DMS153 (cell line): ENCODE measurements around the gene ABLIM3.

ENCODE experiments used
- DNase-seq: peaks from one replicate; lab custom pipeline; 2025; lab: John Stamatoyannopoulos, UW

The ABLIM3 gene

DNA sequence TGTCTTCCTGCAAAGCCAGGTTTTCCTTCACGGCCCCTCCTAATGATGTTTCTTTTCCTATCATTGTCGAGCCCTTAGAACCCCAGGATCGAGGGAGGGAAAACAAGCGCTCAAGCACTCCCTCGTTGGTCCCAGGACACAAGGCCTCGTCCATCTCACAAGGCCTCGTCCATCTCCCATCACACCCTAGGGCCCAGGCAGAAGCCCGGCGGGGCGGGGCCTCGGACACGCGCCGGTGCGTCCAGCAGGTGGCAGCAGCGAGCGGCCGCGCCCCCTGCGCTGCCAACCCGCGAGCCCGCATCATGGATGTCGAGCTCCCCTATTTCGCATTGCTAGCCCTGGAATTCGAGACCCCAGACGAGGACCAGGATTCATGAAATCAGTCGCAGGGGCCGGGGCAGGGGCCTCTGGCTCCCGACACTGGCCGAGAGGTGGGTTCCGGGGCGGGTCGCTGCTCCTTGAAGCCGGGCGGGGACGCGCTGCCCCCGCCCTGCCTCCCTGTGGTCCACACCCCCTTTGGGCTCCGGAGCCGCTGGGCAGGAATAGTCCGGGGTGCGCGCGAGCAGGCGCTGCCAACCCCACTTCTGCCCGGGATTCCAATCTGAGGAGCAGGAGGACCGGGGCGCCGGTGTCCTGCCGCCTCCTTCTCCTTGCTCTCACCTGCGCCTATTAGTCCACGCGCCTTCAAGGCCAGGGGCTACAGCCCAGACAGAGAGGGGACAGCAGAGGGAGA, at the start of gene ABLIM3:
TSS of gene ABLIM3 (plus strand) at position 270 of the 733 bp plus-strand sequence. CDS start 603 bp downstream, outside the sequence.
- no peak for DNase-seq

DNA sequence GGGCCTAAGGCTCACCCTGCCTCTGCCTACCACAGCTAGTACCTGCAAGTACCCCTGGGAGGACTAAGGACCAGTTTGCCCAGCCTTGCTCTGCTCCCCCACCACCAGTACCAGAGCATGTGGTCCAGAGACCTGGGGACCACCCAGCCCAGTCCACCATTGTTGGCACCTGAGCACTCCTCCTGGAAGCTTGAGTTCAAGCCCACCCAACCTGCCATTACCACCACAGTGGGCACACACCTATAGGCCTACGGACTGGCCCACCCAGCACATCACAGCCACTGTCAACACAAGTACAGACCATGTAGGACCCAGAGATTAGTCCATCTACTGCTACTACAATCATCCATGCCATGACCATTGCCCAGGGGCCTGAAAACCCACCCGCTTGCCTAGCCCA, 47.7 kb upstream of the ABLIM3 start:
- no peak for DNase-seq

DNA sequence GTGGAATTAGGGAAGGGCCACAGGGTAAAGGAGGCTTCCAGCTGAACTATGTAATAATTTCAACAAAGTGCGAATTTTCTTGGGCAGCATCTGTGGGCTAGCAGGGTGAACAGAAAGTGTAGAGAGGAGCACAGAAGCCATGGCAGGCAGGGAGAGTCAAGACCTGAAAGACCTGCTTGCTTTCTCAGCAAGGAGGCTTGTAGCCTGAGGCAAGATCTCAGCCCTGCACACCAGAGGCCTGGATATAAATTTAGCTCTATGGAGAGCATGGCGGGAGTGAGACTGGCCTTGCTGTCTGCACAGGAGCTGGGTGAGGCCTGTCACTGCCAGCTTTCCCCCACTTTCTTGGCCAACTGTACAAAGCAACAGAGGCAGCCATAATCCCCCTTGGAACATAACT, 46.3 kb upstream of the ABLIM3 start:
- DNase-seq = no peak

DNA sequence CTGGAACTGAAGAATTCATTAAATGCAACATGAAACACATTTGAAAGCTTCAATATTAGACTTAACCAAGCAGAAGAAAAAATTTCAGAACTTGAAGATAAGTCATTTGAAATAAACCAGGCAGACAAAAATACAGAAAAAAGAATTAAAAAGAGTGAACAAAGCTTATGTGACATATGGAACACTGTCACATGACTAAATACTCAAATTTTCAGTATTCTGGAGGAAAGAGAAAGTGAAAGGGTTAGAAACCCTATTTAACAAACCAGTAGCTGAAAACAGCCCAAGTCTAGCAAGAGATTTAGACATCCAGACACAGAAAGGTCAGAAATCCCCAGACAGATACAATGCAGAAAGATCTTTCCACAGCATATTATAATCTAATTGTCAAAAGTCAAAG, 41.4 kb upstream of the ABLIM3 start:
- DNase-seq = no peak

- DNase-seq = no peak
Measured at GRCh38 chr5:149100331-149100730, 41.0 kb upstream of the ABLIM3 start.

- no peak for DNase-seq
Measured at GRCh38 chr5:149108651-149109280, 32.5 kb upstream of the ABLIM3 start.

DNA sequence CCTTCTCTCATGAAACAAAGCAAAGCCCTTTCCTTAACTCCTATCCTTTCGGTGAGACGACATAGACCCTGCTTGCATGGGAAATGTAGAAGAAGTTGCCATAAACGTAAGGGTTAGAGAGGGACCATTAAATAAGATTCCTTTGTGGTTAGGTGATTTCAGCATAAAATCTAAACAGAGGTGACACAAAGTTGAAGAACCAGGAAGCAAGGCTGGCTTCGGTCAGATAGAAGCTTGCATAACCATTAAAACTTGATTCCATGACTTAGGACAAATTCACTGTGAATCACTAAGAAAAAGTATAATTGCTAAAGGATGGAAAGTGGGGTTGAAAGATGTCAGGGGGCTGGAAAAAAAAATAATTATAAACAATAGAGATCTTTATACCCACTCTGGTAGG, 30.9 kb upstream of the ABLIM3 start:
- no peak for DNase-seq

DNA sequence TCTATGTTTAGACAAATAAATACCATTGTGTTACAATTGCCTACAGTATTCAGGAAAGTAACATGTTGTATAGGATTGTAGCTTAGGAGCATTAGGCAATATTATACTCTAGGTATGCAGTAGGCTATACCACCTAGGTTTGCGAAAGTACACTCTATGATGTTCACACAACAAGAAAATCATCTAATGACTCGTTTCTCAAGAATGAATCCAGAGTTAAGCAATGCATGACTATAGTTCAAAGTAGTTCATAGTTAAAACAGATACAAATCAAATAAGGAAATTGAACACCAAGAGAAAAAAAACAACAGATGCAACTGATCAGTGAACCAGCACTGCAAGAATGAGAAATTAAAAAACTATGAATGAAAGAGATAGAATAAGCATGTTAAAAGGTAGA, 27.6 kb upstream of the ABLIM3 start:
- no peak for DNase-seq

GRCh38 chr5:149114403-149115312, 26.6 kb upstream of the ABLIM3 start:
- peak; percentile 12 for DNase-seq

- no peak for DNase-seq
Measured at GRCh38 chr5:149117970-149118369, 23.3 kb upstream of the ABLIM3 start.

- DNase-seq = no peak
Measured at GRCh38 chr5:149118463-149118862, 22.8 kb upstream of the ABLIM3 start.

DNA sequence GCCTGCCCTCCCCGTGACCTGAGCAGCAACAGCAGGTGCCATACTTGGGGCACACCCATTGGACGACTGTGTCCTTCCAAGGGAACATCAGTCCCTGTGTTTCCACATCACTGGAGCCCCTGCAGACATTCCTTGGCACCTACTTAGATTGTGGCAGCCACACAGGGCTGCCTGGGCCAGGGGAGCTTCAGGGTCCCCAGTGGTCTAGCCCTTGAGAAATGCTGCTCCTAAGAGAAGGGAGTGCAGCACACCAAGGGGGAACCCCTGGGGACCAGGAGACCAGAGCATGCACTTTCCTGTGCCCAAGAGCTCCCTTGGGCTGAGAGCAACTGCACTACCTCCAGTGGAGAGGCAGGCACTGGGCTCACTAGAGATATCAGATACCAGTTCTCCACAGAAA, 20.1 kb upstream of the ABLIM3 start:
- DNase-seq = no peak

GRCh38 chr5:149123211-149123610, 18.1 kb upstream of the ABLIM3 start:
- DNase-seq = no peak

GRCh38 chr5:149125386-149125891, 15.9 kb upstream of the ABLIM3 start:
- no peak for DNase-seq

GRCh38 chr5:149126906-149127305, 14.4 kb upstream of the ABLIM3 start:
- DNase-seq = no peak

GRCh38 chr5:149127394-149127955, 13.8 kb upstream of the ABLIM3 start:
- no peak for DNase-seq

DNA sequence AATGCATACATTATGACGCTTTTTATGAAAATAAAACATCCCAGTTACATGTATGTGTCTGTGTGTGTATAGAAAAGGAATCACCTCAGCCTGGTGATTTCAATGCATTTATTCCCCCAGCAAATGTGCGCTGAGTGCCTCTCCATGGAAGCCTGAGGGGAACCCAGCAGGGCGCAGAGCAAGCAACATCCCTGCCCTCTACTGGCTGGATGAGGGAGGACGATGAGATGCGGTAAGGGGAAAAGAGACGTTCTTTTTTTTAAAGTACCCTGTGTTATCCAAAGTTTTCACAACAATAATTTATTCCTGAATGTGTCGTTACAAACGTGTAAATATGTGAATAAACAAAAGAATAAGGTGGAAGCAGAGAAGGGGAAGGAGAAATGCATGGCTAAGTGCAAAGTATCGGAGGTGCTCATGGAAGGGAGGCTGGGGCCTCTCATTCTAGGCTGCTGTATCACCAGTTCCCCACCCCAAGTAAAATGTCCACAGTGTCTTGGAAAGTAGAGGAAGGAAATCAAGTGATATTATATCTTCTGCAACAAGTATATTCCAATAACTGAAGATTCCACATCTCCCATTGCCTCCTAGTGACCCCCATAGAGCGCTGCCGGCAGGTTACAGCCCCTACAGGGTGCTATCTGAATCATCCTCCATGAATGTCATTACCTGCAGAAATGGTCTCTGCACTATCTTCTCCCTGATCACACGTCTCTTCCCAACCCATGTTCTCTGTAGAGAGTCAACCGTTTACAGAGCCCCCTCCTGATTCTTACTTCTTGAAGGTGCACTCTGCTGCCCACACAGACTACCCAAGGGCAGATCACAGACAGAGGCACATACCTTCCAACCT, 13.0 kb upstream of the ABLIM3 start:
- no peak for DNase-seq

DNA sequence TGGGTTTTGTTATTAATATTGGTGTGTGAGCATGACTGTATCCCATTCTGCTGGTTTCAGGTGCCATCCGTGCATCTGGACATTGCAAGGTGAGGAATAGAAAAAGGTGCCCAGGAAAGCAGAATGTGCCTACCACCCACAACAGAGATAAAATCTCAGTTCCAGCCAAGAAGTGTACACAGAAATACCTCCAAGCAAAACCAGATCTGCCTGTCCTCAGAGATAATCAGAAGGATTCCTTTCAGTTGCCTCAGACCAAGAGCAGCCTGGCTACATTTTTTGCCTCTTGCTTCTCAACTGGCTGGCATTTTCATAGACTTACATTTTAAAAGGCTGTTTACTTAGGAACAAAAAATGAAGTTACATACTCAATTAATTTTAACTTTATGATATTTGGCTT, 12.1 kb upstream of the ABLIM3 start:
- DNase-seq = no peak

- no peak for DNase-seq
Measured at GRCh38 chr5:149130121-149130914, 11.0 kb upstream of the ABLIM3 start.

DNA sequence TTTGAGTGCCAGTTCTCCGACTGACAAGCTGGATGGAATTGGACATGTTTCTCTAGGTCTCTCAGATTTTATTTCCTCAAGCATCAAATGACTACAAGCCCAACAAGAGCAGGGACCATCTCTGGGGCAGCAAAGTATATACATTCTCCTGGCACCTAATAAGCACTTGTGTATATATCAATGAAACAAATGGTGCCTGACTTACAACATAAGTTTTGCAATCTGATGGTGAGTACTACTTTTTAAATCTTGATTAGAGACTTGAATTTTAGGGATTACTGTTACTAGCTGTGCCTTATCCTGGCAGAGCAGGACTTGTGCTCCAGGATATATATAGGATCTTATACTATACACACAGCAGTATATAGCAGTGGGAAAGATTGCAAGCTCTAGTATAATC, 8.8 kb upstream of the ABLIM3 start:
- DNase-seq = no peak
